GM18498 (cell line): ENCODE measurements around the gene NYNRIN.

ENCODE experiments used
- ATAC-seq: cut with Tn5 transposase; IDR thresholded peaks from one replicate; pipeline ENCODE4 v1.9.1; 2021; ENCODE audit warnings: mild to moderate bottlenecking, moderate library complexity; ENCODE audit not compliant: unreplicated experiment

Gene NYNRIN

DNA sequence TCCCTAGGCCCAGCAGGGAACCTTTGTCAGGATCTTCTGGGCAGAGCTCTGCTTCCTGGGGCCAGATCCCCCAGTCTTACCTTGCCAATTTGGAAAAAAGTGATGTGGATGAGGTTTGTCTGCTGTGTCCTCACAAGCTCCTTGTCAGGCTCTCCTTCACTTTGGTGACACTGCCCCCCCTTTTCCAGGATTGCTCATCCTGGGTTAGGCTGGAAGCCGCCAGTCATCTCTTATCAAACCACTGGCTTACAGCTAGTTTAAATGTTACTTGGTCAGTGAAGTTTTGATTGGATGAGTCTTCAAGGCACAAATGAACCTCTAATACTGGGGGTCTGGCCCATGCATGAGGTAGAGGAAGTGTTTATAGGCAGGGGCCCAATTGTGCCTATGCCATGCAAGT is 15.3 kb downstream of the NYNRIN start:
- ATAC-seq = no peak

DNA sequence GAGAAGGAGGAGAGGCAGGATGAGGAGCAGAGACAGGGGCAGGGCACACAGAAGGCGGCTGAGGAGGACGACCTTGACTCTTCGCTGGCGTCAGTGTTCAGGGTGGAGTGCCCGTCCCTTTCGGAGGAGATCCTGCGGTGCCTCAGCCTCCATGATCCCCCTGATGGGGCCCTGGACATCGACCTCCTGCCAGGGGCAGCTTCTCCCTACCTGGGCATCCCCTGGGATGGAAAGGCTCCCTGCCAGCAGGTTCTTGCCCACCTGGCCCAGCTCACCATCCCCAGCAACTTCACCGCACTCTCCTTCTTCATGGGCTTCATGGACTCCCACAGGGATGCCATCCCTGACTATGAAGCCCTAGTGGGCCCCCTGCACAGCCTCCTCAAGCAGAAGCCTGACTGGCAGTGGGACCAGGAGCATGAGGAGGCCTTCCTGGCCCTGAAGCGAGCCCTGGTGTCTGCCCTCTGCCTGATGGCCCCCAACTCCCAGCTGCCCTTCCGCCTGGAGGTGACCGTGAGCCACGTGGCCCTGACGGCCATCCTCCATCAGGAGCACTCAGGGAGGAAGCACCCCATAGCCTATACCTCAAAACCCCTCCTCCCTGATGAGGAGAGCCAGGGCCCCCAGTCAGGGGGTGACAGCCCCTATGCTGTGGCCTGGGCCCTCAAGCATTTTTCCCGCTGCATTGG is 16.1 kb downstream of the NYNRIN start:
- ATAC-seq = no peak

DNA sequence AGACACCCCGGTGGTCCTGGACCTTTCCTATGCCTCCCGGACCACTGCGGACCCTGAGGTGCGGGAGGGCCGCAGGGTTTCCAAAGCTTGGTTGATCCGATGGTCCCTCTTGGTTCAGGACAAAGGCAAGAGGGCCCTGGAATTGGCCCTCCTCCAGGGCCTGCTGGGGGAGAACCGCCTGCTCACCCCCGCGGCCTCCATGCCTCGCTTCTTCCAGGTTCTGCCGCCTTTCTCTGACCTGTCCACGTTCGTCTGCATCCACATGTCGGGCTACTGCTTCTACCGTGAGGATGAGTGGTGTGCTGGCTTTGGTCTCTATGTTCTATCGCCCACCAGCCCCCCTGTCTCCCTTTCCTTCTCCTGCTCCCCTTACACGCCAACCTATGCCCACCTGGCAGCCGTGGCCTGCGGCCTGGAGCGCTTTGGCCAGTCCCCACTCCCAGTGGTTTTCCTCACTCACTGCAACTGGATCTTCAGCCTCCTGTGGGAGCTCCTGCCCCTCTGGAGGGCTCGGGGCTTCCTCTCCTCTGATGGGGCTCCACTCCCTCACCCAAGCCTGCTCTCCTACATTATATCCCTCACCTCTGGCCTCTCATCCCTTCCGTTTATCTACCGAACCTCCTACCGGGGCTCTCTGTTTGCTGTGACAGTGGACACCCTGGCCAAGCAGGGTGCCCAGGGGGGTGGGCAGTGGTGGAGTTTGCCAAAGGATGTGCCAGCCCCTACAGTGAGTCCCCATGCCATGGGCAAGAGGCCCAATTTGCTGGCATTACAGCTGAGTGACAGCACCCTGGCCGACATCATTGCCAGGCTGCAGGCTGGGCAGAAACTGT is 16.8 kb downstream of the NYNRIN start:
- ATAC-seq = no peak

DNA sequence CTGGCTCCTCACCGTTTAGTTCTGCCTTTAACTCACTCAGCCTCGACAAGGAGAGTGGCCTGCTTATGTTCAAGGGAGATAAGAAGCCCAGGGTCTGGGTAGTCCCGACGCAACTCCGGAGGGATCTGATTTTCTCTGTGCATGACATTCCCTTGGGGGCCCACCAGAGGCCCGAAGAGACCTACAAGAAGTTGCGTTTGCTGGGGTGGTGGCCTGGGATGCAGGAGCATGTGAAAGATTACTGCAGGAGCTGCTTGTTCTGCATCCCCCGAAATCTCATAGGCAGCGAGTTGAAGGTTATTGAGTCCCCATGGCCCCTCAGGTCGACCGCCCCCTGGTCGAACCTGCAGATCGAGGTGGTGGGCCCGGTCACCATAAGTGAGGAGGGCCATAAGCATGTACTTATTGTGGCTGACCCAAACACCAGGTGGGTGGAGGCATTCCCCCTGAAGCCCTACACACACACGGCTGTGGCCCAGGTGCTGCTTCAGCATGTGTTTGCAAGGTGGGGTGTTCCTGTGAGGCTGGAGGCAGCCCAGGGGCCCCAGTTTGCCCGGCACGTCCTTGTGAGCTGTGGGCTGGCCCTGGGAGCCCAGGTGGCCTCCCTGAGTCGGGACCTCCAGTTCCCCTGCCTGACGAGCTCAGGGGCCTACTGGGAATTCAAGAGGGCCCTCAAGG is 17.6 kb downstream of the NYNRIN start:
- no peak for ATAC-seq

DNA sequence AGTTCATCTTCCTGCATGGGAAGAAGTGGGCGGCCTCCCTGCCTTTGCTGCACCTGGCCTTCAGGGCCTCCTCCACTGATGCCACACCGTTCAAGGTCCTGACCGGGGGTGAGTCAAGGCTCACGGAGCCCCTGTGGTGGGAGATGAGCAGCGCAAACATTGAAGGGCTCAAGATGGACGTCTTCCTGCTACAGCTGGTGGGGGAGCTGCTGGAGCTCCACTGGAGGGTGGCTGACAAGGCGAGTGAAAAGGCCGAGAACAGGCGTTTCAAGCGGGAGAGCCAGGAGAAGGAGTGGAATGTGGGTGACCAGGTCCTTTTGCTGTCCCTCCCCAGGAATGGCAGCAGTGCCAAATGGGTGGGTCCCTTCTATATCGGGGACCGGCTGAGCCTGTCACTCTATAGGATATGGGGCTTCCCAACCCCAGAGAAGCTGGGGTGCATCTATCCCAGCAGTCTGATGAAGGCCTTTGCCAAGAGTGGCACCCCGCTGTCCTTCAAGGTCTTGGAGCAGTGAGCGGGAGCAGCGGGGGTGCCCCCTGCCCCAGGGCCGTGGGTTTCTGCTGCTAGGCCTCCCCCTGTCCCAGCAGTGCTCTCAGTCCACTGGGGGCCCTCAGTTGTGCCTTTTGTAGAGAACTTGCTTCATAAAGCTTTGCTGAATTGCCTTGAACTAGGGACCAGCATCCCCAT is 18.3 kb downstream of the NYNRIN start:
- ATAC-seq = no peak

DNA sequence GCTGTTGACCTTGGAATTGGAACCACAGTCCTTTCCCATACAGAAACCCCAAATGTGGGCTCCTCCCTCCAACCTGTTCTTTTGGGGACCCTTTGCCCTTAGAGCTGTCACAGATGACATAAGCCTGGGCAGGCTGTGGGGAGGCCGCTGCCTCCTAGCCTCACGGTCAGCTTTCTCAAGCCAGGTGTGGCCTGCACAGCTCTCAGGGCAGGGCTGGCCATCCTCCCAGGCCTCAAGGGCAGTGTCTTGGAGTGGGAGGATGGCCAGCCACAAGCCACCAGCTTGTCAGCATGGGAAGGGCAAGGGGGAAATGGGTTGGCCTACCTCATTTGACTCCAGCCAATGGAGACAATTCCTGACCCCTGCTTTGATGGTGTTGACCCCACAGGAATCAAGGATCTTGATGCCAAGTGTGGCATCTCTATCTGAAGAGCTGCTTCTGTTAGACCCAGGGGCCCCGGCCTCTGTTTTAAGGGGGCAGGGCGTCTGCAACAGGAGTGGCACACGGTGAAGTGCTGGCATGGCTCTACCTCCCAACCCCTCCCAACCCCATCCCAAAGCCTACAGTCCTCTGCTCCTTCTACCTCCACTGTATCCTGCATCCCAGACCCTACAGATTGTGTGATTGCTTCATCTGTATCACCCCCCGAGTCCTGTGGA is 19.2 kb downstream of the NYNRIN start:
- no peak for ATAC-seq

DNA sequence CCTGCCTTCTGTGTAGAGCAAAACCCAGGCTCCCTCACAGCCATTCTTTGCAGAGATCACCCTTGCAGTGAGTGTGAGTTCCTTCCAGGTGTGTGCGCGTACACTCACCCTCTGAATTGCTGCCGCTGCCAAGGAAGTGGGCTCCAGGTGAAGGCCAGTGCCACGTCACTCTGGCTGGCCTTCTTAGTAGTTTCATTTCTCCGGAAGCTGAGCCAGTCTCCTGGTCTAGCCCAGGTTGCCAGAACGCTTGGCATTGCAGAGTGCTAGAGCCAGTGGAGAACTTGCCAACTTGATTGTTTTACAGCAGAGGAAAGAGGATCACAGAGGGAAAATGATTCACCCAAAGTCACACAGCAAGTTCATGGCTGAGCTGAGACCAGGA is 19.7 kb downstream of the NYNRIN start:
- no peak for ATAC-seq

DNA sequence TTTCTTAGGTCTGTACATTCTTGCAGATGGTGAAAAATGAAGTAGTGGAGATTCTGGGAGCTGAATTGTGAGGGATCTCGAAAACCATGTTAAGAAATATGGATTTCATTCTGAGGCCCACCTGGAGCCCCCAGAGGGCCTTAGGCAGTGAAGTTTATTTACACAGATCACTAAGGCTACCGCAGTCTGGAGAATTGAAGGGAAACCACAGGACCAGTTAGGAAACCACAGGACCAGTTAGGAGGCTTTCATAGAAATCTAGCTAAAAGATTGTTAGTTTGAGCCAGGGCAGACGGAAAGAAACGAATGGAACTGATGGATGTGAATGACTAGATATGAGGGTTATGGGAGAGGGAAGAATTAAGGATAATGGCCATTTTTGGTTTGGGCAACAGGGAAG is 23.5 kb downstream of the NYNRIN start:
- no peak for ATAC-seq

DNA sequence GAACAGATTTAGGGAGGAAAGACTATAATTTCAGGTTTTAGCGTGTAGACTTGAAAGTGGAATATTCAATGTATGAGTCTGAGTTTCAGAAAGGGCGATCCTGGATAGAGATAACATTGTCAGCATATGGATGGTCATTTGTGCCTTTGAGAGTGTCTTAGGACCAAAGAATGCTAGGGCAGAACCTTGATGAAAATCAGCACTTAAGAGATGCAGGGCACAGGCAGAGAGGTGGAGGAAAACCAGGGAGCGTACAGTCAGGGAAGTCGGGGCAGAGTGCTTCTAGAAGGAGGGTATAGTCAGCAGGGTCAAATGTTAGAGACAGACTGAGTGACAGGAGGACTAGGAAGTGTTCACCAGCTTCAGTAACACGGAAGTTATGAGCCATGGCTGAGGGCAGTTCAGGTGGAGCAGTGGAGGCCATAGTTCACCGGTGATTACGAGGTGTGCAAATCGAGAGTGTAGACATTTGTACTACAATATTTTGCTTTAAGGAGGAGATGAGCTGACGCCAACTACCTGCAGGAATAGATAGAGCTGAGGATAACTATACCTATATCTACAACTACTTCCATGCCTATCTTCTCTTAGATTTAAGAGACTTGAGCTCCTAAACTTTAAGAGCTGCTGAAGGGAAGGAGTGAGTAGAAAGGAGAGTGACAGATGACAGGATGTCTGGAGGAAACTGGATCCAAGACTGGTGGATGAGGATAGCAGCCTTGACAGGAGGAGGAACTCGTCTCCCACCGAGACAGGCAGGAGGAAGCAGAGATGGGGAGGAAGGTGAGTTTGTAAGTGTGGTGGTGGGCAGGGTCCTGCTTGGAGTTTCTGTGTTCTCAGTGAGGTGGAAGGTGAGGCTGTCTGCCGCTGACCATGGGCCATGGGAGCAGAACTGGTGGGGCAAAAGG is 24.1 kb downstream of the NYNRIN start:
- no peak for ATAC-seq

DNA sequence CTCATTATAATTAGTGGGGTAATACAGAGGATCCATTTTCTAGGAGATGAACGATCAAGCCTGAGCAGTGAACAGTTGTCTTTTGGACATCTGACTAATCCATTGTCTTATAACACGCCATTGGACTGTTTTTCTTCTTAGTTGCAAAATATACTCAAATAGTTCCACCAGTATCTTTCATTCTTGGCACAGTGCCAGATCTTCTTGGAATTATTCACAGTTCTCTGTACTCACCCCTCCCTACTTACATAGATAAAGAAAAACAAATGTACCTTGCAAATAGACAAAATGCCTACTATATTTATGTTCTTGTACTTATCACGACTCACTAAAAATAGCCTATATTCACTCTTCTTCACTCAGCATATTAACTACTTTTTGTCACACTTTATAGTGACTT is 26.9 kb downstream of the NYNRIN start:
- ATAC-seq = no peak

DNA sequence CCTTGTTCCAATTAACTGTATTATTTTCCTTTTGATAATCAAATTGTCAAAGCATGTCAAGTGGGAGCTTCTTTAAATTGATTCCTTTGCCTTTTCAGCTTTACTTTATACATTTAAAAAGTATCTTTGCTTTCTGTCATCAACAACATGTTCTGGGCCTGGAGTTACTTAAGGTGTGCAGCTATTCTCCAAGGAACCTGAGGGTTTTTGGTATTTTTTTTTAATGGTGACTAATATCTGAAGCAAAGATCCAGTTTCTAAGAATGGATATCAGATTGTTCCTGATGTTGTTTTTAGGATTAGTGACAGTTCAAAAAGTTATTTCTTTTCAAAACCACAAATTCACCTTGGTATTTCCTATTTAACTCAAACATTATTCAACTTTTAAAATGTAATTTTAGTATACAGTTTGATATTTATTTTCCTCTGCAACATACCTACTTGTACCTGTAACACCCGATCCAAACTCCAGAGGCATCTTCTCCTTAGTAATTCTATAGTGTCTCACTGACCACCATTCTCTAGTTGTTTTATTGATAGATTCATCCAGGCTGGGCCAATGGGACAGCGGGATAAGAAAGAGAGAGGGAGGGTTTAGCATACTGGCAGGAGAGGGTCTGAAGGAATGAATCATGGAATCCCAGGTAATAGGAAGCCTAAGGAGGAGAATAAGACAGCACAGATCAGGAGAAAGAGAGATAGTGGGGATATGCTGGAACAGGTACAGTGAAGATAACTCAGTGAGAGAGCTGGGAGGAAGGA is 27.5 kb downstream of the NYNRIN start:
- ATAC-seq = no peak

DNA sequence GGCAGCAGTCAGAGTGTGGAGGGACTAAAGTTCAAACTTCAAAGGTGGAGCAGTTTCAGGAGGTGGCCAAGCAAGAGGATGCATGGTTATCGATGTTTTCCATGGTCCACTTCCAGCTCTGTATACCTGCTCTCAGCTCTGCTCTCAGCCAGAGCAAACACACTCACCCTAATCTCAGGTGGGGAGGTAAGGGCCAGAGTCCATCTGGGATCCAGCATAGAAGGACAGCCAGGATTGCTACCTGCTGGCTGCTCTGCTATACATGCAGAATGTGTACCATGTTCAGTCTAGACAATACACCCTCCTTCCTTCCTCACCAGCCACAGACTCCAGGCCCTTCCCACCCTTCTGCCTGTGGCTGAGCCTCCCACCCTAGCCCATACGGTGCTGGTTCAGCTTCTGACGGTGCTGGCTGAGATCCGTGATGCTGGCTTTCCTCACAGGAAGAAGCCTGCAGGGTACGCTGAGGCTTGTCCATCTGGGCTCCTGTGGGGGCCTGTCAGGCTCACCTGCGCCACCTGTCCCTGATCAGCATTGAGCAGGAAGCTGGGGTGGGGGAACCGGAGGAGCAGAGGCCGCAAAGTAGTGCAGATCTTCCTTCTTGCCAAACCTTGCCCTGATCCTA is 28.2 kb downstream of the NYNRIN start:
- ATAC-seq = no peak

DNA sequence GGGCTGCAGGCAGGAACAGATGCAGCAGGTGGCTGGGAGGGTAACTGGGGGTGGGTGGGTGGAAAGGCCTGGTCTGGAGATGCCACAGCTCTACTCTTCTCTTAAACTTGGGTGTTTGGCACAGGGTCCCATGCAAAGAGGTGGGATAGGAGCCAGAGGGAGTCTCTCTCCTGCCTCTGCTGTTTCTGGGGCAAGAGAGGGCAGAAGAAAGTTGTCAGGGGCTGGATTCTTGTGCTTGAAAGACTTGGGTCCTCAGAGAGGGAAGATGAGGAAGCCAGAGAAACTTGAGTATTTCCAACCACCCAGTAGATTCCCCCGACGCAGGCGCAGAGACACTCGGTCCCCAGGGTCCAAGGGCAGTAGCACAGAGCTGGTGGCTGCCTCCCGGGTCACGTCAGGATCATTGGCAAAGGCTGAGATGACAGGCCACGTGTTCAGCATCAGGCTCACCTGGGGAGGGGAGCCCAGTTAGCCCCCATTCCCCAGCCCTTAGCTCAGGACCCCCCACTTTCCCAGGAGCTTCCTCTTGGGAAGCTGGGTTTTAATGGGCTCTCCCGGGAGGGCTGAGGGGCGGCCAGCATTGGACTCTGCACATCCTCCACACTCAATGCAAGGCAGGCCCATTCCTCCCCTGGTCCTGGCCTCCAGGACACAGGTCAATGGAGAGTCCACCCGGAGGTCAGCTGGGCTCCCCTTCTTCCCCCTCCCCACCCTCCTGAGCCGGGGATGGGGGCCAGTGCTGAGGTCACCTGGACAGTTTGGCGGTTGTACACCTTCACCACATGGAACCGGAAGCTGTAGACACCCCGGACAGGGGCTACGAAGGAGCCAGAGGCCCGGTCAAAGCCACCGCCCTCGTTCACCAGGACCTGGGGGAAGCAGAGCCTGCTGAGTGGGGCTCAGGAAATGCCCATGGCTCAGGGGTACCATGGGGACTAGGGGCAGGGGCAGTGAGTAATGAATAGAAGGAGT is 29.0 kb downstream of the NYNRIN start:
- ATAC-seq = no peak

DNA sequence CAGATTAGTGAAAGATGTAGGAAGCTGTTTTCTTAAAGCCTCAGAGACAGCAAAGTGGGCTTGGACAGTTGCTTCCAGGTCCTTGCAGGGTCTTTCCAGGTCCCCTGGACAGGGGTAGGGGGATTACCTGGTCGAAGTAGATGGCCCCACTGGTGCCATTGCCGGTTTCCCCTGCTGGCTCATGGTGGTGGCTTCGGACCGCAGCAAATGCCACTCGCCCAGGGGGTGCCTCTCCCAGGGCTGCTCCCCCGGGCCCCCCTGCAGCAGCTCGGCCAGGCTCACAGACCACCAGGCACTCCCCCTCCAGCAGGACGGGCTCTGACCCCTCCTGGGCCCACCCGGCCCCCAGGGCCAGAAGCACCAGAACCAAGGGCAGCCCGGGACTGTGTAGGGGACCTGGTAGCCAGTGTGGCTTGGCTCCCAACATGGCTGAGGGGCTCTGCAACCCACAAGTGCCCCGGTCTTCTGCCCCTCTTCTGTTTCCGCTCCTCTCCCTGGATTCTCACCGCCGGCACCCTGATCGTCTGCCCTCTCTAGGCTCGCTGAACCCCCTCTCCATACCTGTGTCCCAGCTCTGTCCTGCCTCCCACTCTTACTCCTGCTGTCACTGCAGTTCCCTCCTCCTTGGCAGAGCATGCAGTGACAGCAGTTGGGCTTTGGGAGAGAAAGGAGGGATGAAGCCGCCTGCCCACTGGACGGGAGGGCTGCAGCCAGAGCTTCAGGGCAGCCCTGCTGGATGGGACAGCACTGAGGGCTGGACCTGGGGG is 30.0 kb downstream of the NYNRIN start:
- no peak for ATAC-seq

DNA sequence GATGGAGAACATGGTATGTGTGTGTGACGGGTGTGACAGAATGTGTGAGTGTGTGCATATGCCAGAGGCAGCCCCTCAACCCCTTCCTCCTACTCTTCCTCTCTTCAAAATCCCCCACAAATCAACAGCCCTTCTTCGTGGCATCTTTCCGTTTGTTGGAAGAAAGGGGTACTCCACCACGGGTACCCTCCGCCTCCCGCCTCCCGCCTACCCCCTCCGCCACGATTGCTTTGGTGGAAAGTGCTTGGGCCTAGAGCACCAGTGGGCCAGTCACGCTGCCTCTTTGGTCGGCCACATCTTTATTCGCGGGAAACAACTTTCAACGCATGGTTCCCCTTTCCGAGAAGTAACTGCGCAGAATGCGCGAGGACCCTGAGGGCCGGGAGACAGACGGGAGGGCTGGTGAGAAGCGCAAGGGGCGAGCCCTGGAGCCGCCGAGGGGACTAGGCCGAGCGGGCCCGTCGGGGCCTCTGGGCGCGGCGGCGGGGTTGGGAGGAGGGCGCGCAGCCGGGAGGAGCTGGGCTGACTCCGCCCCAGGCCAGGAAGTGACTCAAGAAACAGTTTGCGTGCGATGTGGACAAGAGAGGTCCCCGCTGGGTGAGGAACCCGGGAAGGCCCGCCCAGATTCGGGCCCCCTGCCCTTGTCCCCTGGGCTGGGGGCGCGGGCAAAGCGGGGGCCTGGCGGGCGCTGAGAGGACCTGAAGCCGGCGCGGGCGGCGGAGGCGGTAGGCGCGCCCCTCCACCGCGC is 30.8 kb downstream of the NYNRIN start, which contains the start of the genes CBLN3 and KHNYN:
Gene CBLN3, minus strand, starts transcription at position 274 of the 748 bp plus-strand sequence. CDS start 614 bp downstream, outside the sequence.
Gene KHNYN, plus strand, starts transcription at position 560 of the 748 bp plus-strand sequence. CDS start 777 bp downstream, outside the sequence.
- peak; percentile 88 for ATAC-seq
